ENCODE data around the gene CPB2. TPM values are rescaled to one million over a fixed set of nuclear protein-coding genes. Genes with fewer than 3 reads are reported as not detected.

Gene CPB2
- not detected in 2 replicates for total RNA-seq (2014; rRNA removed; shearing (Covaris generic))

- no peak for DNase-seq (ENCODE audit: low read depth)
Measured at GRCh38 chr13:46104868-46105267, at the start of gene CPB2. Gene CPB2 (minus strand): TSS chr13:46105033. CDS start chr13:46105009, 24 bp downstream.

GRCh38 chr13:46154136-46154801 is 49.4 kb upstream of the CPB2 start:
- no peak for DNase-seq (ENCODE audit: low read depth)

GRCh38 chr13:46152627-46153328 is 47.9 kb upstream of the CPB2 start:
- no peak for DNase-seq (ENCODE audit: low read depth)

- DNase-seq (ENCODE audit: low read depth) = no peak
Measured at GRCh38 chr13:46150134-46150693, 45.4 kb upstream of the CPB2 start.

- no peak for DNase-seq (ENCODE audit: low read depth)
Measured at GRCh38 chr13:46149272-46150133, 44.7 kb upstream of the CPB2 start.

- no peak for DNase-seq (ENCODE audit: low read depth)
Measured at GRCh38 chr13:46146898-46147297, 42.1 kb upstream of the CPB2 start.

- DNase-seq (ENCODE audit: low read depth) = no peak
Measured at GRCh38 chr13:46145950-46146349, 41.1 kb upstream of the CPB2 start.

GRCh38 chr13:46145135-46145534 is 40.3 kb upstream of the CPB2 start:
- no peak for DNase-seq (ENCODE audit: low read depth)

GRCh38 chr13:46143184-46143701 is 38.4 kb upstream of the CPB2 start:
- DNase-seq (ENCODE audit: low read depth) = no peak

GRCh38 chr13:46142776-46143175 is 37.9 kb upstream of the CPB2 start:
- DNase-seq (ENCODE audit: low read depth) = no peak

GRCh38 chr13:46140044-46140443 is 35.2 kb upstream of the CPB2 start:
- DNase-seq (ENCODE audit: low read depth) = no peak

- DNase-seq (ENCODE audit: low read depth) = no peak
Measured at GRCh38 chr13:46137627-46138317, 32.9 kb upstream of the CPB2 start.

- DNase-seq (ENCODE audit: low read depth) = no peak
Measured at GRCh38 chr13:46136688-46137087, 31.9 kb upstream of the CPB2 start.

GRCh38 chr13:46134961-46135522 is 30.2 kb upstream of the CPB2 start:
- DNase-seq (ENCODE audit: low read depth) = peak; percentile 52

GRCh38 chr13:46134494-46134893 is 29.7 kb upstream of the CPB2 start:
- DNase-seq (ENCODE audit: low read depth) = no peak

GRCh38 chr13:46132109-46132508 is 27.3 kb upstream of the CPB2 start:
- no peak for DNase-seq (ENCODE audit: low read depth)

GRCh38 chr13:46131705-46132104 is 26.9 kb upstream of the CPB2 start:
- no peak for DNase-seq (ENCODE audit: low read depth)

GRCh38 chr13:46129955-46130618 is 25.3 kb upstream of the CPB2 start:
- DNase-seq (ENCODE audit: low read depth) = no peak

- DNase-seq (ENCODE audit: low read depth) = no peak
Measured at GRCh38 chr13:46129124-46129523, 24.3 kb upstream of the CPB2 start.

GRCh38 chr13:46127358-46128023 is 22.7 kb upstream of the CPB2 start:
- DNase-seq (ENCODE audit: low read depth) = no peak

Data from RPMI7951 (cell line).